Erythroblast (primary cell): Measurements from ENCODE around the gene TTL.
"Not testable (repeated sequence)": the region's sequence is repeated elsewhere in the genome, so short reads cannot be mapped to it uniquely, and the experiment has no call there.

Experiments
- DNase-seq, 2 experiments: peaks; one replicate each; lab custom pipeline; 2025; lab: John Stamatoyannopoulos, UW
- GATA1 ChIP-seq: IDR thresholded peaks from 2 replicates; pipeline ENCODE4 v1.6.1; 2011; ENCODE audit warnings: low read depth, mild to moderate bottlenecking, control low read depth, low read length, moderate library complexity
- POLR2A ChIP-seq: IDR thresholded peaks from 2 replicates; pipeline ENCODE4 v1.6.1; 2011; ENCODE audit warnings: mild to moderate bottlenecking, low read length

The TTL gene

DNA sequence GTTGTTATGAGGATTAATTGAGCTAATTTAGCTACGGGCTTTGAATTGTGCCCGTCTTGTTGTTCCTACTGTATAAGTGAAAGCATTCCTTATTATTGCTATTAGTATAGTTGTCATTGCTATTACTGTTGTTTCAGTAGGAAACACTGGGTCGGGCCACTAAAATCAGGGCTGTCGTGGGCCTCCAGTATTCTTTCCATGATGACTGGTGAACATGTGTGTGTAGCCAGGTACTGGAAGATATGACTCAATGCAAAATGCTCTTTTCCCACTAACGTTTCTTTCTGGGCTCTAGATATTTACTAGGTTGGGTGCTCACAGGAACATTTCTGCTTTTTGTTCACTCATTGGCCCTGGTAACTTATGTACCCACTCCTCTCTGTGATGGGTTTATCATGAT lies 4.9 kb downstream of the TTL start:
- TF ChIP-seq POLR2A (no peak), GATA1 (no peak)
- DNase-seq = no peak

DNA sequence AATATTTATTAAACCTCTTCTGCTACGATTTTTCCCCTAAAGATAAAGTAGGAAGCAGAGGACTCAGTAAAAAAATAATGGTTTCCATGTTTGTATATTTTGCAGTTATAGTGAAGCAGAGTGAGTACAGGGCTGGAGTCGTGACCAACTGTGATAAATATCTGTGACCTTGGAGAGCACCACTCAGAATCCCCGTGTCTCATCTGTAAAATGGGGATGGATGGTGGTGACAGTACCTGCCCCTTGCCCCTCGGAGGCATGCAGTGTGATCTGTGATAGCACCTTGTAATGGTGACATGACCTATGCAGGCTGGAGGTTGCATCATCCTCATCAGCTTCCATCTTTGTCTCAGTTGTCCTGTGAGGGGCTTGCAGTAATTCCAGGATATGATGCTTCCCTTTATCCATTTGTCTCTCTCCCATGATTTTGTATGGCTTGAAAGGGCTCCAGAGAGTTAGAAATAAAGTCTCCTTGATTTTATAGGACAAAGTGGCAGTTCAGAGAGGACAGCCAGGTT lies 5.5 kb downstream of the TTL start:
- TF ChIP-seq POLR2A (no peak), GATA1 (no peak)
- DNase-seq = no peak

DNA sequence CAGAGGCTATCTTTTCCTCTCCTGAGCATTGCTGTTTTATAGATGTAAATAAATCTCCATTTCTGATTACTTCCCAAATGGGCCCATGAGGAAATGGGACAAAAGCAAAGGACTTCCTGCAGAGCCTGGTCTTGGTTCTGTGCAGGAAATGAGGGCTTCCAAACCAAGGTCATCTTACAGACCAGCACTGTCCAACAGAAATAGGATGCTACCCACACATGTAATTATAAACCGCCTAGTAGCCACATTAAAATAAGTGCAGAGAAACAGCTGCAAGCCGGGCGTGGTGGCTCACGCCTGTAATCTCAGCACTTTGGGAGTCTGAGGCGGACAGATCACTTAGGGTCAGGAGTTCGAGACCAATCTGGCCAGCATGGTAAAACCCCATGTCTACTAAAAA lies 6.2 kb downstream of the TTL start:
- TF ChIP-seq POLR2A = no peak
- TF ChIP-seq GATA1 = no peak
- no peak for DNase-seq

DNA sequence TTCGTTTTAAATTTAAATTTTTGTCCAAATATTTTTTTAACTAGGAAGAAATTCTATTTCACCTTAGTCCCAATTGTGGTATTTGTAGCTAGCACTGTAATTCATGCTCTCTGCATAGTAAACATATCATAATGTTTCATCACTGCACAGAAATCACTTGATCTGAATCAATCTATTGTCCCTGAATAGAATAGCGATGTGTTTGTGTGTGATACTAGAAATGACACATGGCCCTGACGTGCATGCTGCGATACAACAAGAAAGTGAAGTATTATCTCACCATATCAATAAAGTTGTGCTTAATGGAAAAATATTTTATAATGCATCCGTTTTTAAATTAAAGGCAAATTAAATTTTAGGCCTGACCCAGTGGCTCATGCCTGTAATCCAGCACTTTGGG lies 10.0 kb downstream of the TTL start:
- TF ChIP-seq POLR2A (no peak), GATA1 (no peak)
- no peak for DNase-seq

DNA sequence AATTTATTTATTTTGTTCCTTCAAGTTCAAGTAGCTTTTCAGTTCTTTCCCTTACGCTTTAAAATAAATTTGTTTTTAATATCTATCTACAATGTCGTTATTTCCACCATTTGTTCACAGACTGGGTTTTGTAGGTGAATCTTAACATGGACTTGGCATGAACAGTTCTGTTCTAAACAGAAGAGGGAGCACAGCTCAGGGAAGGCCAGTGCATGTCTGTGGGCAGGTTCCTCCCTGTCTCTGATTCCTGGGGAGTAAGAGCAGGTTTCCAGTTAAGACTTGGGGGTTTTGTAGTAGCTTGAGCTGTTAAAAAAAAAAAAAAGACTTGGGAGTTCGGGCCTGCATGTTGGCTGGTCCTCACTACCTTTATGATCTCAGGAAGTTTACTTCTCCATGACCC lies 11.1 kb downstream of the TTL start:
- TF ChIP-seq POLR2A (no peak), GATA1 (no peak)
- DNase-seq = no peak

DNA sequence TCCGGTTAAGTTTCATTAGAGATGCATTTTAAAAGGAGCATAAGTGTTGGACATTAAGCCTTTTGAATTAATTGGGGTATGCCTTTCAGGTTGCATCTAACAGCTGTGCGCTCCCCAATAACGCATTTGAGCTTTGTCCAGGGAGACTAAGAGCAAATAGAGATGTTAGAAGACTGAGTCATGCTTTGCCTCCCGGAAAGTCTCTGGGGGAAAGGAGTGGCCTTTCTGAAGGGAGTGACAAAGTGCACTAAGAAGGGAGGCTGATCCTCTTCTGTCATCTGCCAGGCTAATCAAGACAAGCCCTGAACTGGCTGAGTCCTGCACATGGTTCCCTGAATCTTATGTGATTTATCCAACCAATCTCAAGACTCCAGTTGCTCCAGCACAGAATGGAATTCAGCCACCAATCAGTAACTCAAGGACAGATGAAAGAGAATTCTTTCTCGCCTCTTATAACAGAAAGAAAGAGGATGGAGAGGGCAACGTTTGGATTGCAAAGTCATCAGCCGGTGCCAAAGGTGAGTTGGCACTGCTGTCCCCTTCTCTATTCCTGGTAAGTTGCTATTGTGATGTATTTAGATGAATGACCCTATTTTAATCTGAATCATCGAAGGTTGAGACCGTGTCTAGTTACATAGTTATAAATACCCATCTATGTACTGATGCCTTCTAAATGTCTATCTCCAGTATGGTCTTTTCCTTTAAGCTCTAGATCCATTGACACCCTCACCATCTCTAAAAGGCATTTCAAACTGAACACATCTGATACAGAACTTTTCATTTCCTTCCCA lies 12.1 kb downstream of the TTL start:
- DNase-seq = peak in 1 of 2 experiments; percentile 48
- TF ChIP-seq POLR2A (no peak), GATA1 (no peak)

DNA sequence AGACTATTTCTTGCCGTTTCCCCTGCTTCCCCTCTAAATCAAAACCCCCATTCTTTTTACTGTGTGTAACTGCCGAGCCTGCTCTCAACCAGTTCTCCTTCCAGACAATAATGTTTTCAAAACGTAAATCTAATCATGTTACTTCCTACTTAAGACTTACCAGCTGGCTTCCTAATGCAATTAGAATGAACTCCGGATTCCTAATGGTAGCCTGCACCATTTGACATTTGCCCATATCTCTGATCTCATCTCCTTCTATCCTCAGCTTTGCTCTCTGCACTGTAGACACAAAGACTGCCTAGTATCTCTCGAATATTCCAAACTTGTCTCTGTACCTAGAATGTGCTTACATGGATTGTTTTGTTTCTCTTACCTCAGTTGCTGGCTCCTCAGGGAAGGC lies 12.9 kb downstream of the TTL start:
- TF ChIP-seq GATA1 = no peak
- TF ChIP-seq POLR2A = no peak
- no peak for DNase-seq

DNA sequence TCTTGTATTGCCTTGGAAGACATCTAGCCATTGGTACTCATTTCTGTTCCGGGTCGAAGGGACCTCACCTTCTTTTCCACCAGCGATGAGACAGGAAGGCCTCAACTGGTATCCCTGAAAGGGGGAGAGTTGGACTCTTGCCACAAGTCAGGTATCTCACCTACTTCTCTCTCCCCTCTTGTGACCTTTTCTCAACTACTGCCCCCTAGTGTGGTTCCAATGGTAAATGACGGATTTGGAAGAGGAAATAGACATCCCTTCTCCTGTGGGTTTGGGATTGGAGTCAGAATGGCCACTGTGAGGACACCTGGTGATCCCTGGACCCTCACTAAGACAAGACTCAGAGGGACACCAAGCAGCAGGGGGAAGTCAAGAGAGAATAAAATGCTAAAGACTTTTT lies 13.9 kb downstream of the TTL start:
- DNase-seq = not testable (repeated sequence)

DNA sequence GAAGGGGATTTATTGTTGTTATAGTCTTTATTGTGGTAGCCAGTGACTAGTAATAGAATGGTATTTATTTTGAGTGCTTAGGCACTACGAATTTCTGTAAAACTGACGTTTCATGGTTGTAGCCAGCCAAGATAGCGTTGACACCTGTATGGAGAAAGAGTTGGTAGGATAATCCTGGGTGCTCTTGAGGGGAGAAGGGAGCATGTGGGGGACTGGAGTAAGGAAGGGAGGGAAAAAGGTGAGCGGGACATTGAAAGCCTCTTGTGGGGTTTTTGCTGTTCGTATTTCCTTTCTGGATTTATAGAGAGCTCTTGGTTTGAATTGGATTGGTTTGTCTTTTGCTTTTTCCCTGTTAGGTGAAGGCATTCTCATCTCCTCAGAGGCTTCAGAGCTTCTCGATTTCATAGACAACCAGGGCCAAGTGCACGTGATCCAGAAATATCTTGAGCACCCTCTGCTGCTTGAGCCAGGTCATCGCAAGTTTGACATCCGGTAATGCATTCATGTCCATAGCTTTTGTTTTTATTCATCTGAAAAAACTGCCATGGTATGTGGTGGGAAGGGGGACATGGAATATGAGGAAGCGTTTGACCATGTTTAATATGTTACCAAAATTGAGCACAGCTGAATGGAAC lies 19.0 kb downstream of the TTL start:
- peak; percentile 69 to 78 for DNase-seq

DNA sequence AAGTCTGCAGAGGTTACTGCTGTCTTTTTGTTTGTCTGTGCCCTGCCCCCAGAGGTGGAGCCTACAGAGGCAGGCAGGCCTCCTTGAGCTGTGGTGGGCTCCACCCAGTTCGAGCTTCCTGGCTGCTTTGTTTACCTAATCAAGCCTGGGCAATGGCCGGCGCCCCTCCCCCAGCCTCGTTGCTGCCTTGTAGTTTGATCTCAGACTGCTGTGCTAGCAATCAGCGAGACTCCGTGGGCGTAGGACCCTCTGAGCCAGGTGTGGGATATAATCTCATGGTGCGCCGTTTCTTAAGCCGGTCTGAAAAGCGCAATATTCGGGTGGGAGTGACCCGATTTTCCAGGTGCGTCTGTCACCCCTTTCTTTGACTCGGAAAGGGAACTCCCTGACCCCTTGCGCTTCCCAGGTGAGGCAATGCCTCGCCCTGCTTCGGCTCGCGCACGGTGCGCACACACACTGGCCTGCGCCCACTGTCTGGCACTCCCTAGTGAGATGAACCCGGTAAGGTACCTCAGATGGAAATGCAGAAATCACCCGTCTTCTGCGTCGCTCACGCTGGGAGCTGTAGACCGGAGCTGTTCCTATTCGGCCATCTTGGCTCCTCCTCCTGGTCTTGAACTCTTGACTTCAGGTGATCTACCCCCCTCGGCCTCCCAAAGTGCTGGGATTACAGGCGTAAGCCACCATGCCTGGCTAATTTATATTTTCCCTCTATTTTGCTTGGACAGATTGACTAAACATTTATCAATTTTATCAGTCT lies 27.5 kb downstream of the TTL start:
- DNase-seq = not testable (repeated sequence)

DNA sequence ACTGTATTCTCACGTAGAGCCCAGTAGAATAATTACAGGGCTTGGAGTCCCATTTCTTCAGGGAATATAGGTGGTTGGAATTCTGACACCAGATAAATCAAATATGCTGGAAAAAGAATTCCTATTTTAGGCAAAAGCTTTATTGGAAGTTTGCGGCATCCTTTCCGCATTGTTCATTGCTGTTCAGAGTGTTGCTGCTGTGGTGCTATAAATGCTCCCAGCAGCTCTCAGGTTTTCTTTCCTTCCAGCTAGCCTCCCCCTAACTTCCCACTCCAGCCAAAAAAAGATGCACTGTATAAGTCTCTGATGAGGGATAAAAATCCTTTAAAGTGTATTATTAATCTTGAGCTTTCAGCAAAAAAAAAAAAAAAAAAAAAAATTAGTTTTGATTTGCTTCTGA lies 34.8 kb downstream of the TTL start:
- TF ChIP-seq POLR2A (no peak), GATA1 (no peak)
- no peak for DNase-seq

DNA sequence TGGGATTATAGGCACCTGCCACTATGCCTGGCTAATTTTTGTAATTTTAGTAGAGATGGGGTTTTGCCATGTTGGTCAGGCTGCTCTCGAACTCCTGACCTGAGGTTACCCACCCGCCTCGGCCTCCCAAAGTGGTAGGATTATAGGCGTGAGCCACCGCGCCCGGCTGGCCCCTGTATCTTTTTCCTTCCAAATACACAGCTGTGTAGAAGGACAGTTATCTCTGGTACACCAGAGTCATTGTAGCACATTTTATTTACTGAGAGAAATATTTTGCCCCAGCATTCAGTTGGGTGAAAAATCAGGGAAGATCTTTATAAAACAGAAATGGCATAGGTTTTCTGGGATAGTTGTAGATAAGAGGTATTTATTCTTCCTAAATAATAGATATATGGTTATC lies 36.9 kb downstream of the TTL start:
- peak; percentile 24 to 65 for DNase-seq
- TF ChIP-seq POLR2A (no peak), GATA1 (no peak)

DNA sequence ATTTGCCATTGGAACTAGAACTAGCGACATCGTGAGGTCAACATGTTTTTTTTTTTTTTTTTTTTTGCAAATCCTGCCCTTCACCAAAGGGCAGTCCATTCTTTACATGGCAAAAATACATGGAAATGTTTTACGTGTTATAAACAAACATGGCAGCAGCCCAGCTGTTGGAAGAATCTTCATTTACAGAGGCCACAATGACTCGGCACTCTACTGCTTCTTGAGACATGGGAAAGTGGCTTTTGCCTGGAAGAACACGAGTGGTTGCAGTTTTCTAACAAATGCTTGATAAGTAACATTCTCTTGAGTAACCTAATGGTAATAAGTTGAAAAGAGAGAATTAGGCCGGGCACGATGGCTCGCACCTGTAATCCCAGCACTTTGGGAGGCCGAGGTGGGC lies 37.5 kb downstream of the TTL start:
- TF ChIP-seq POLR2A (no peak), GATA1 (no peak)
- DNase-seq = peak; percentile 9 to 12

DNA sequence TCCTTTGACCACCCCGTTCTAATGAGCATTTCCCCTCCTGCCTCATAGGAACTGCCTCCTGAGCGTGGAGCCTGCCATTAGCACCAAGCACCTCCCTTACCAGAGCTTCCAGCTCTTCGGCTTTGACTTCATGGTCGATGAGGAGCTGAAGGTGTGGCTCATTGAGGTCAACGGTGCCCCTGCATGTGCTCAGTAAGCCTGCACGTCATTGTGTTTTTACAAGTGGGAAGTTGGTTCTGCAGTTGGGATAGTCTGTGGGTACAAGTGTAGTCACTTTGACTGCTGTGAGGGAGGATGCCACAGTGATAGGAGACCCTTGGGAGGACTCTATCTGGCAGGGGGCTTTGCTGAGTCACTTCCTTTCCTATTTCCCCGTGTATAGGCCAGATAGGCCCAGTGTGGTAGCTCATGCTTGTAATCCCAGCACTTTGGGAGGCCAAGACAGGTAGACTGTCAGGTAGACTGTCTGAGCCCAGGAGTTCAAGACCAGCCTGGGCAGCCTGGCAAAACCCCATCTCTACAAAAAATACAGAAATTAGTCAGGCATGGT lies 38.4 kb downstream of the TTL start:
- TF ChIP-seq GATA1 (no peak), POLR2A (no peak)
- no peak for DNase-seq
